ENCODE measurements around the gene PTGIS. TPM values are rescaled to one million over a fixed set of nuclear protein-coding genes. Genes with fewer than 3 reads are reported as not detected.
A peak's percentile ranks its signal among the peaks of the same experiment; 100 is the strongest.

The PTGIS gene
- total RNA-seq, 2 experiments from 2014 or later = not detected

- intact Hi-C loops (cut with micrococcal nuclease; ENCODE audit: unreplicated experiment) = no loop called here
- no TSS peak for BruUV-seq (replicated peaks)
- POLR2A ChIA-PET = interaction anchor here (0.6 kb wide), 1 partner anchor 23 kb away, joined by 3 read pairs; no protein-coding TSS in a partner anchor
These were observed 10.5 kb upstream of the PTGIS start for GRCh38 chr20:49578436-49578835.

GRCh38 chr20:49575551-49576060, 7.7 kb upstream of the PTGIS start:
- Histone ChIP-seq H3K4me1 (ENCODE audit: insufficient read depth, low read length, poor library complexity, severe bottlenecking) (peaks cover 17% of the 10 kb centered on the region), H3K79me2 (ENCODE audit: insufficient read depth, low read depth, low read length) (no peaks in the 10 kb centered on the region), H3K9me2 (ENCODE audit: insufficient read depth, low read length) (no peaks in the 10 kb centered on the region), H3K4me3 (ENCODE audit: low read depth, low read length, poor library complexity, severe bottlenecking) (no peak overlapping the region), H3K36me3 (ENCODE audit: insufficient read depth, low read length) (no peaks in the 10 kb centered on the region), H3K27ac (ENCODE audit: low read depth, low read length, poor library complexity, severe bottlenecking) (no peak overlapping the region), H3K9me3 (ENCODE audit: low read length) (no peaks in the 10 kb centered on the region), H2AFZ (ENCODE audit: low read length) (peak overlapping the region; percentile 21; the same call in 1 of the 2 replicates), H4K20me1 (ENCODE audit: insufficient read depth, low read length) (no peaks in the 10 kb centered on the region), H3K4me2 (ENCODE audit: low read length) (no peak overlapping the region)
- intact Hi-C loops (cut with micrococcal nuclease; ENCODE audit: unreplicated experiment) = no loop called here
- ChIA-PET POLR2A (no interaction called here), CTCF (ENCODE audit: unreplicated experiment) (no interaction called here)
- DNase-seq (ENCODE audit: low spot score) = no peak
- no TSS peak for BruUV-seq (replicated peaks)
- no peak for TF ChIP-seq EZH2phosphoT487 (IDR thresholded peaks at IDR 0.05; ENCODE audit: borderline replicate concordance, low read depth, low read length)
- no peak for TF ChIP-seq CTCF (conservative IDR thresholded peaks at IDR 0.05; ENCODE audit: low read length)

More at GRCh38 chr20:49578436-49578835, 10.5 kb upstream of the PTGIS start:
- no peaks in the 10 kb centered on the region for H3K36me3 ChIP-seq (ENCODE audit: insufficient read depth, low read length)
- peaks cover 7% of the 10 kb centered on the region for H3K4me1 ChIP-seq (ENCODE audit: insufficient read depth, low read length, poor library complexity, severe bottlenecking)
- H2AFZ ChIP-seq (ENCODE audit: low read length) = no peak overlapping the region
- H3K27ac ChIP-seq (ENCODE audit: low read depth, low read length, poor library complexity, severe bottlenecking) = no peak overlapping the region
- no peaks in the 10 kb centered on the region for H3K9me2 ChIP-seq (ENCODE audit: insufficient read depth, low read length)
- no peaks in the 10 kb centered on the region for H3K9me3 ChIP-seq (ENCODE audit: low read length)
- no peak overlapping the region for H3K4me3 ChIP-seq (ENCODE audit: low read depth, low read length, poor library complexity, severe bottlenecking)
- no peak for DNase-seq (ENCODE audit: low spot score)
- no peaks in the 10 kb centered on the region for H4K20me1 ChIP-seq (ENCODE audit: insufficient read depth, low read length)
- H3K79me2 ChIP-seq (ENCODE audit: insufficient read depth, low read depth, low read length) = no peaks in the 10 kb centered on the region
- CTCF ChIA-PET (ENCODE audit: unreplicated experiment) = no interaction called here
- TF ChIP-seq CTCF (conservative IDR thresholded peaks at IDR 0.05; ENCODE audit: low read length) = no peak
- no peak for TF ChIP-seq EZH2phosphoT487 (IDR thresholded peaks at IDR 0.05; ENCODE audit: borderline replicate concordance, low read depth, low read length)
- H3K4me2 ChIP-seq (ENCODE audit: low read length) = no peak overlapping the region

GRCh38 chr20:49573900-49574416, 6.0 kb upstream of the PTGIS start:
- peaks cover 17% of the 10 kb centered on the region for H3K4me1 ChIP-seq (ENCODE audit: insufficient read depth, low read length, poor library complexity, severe bottlenecking)
- POLR2A ChIA-PET = interaction anchor here (0.6 to 1.1 kb wide), 2 partner anchors 69 to 441 kb away, joined by 3 to 6 read pairs; no protein-coding TSS in a partner anchor
- no peaks in the 10 kb centered on the region for H3K79me2 ChIP-seq (ENCODE audit: insufficient read depth, low read depth, low read length)
- intact Hi-C loops (cut with micrococcal nuclease; ENCODE audit: unreplicated experiment) = no loop called here
- H3K4me3 ChIP-seq (ENCODE audit: low read depth, low read length, poor library complexity, severe bottlenecking) = no peak overlapping the region
- CTCF ChIA-PET (ENCODE audit: unreplicated experiment) = no interaction called here
- no peaks in the 10 kb centered on the region for H4K20me1 ChIP-seq (ENCODE audit: insufficient read depth, low read length)
- DNase-seq (ENCODE audit: low spot score) = no peak
- H3K9me2 ChIP-seq (ENCODE audit: insufficient read depth, low read length) = no peaks in the 10 kb centered on the region
- H3K27ac ChIP-seq (ENCODE audit: low read depth, low read length, poor library complexity, severe bottlenecking) = no peak overlapping the region
- TF ChIP-seq EZH2phosphoT487 (IDR thresholded peaks at IDR 0.05; ENCODE audit: borderline replicate concordance, low read depth, low read length) = no peak
- no peak for TF ChIP-seq CTCF (conservative IDR thresholded peaks at IDR 0.05; ENCODE audit: low read length)
- no peak overlapping the region for H2AFZ ChIP-seq (ENCODE audit: low read length)
- no TSS peak for BruUV-seq (replicated peaks)
- H3K4me2 ChIP-seq (ENCODE audit: low read length) = no peak overlapping the region
- no peaks in the 10 kb centered on the region for H3K9me3 ChIP-seq (ENCODE audit: low read length)
- no peaks in the 10 kb centered on the region for H3K36me3 ChIP-seq (ENCODE audit: insufficient read depth, low read length)
